H9 (cell line): ENCODE results near the gene WNT2. TPM values are rescaled to one million over a fixed set of nuclear protein-coding genes. Genes with fewer than 3 reads are reported as not detected.

ENCODE experiments used
- DNase-seq: peaks from one replicate; pipeline ENCODE4 v3.0.0-alpha.2; 2017
- H2AFZ ChIP-seq: one replicate; pipeline ENCODE4 v1.6.1; 2013; ENCODE audit warnings: mild to moderate bottlenecking, low read length, control low read depth, moderate library complexity
- H2AK5ac ChIP-seq: 2 replicates; pipeline ENCODE4 v1.6.1; 2013; ENCODE audit warnings: low read length, control low read depth, mixed read lengths; ENCODE audit not compliant: insufficient read length
- H2BK120ac ChIP-seq: one replicate; pipeline ENCODE4 v1.6.1; 2013; ENCODE audit warnings: low read depth, mild to moderate bottlenecking, low read length, control low read depth, inconsistent platforms; ENCODE audit not compliant: poor library complexity, severe bottlenecking
- H2BK12ac ChIP-seq: 2 replicates; pipeline ENCODE4 v1.6.1; 2013; ENCODE audit warnings: low read length, control low read depth, mixed read lengths, low read depth; ENCODE audit not compliant: insufficient read length
- H2BK15ac ChIP-seq: 2 replicates; pipeline ENCODE4 v1.6.1; 2013; ENCODE audit warnings: low read depth, low read length, control low read depth
- H2BK20ac ChIP-seq: one replicate; pipeline ENCODE4 v1.6.1; 2013; ENCODE audit warnings: low read depth, mild to moderate bottlenecking, low read length, control low read depth, inconsistent platforms; ENCODE audit not compliant: poor library complexity, severe bottlenecking
- H2BK5ac ChIP-seq: 2 replicates; pipeline ENCODE4 v1.6.1; 2013; ENCODE audit warnings: low read length, control low read depth, mixed read lengths; ENCODE audit not compliant: insufficient read length
- H3K14ac ChIP-seq: 2 replicates; pipeline ENCODE4 v1.6.1; 2013; ENCODE audit warnings: low read length, control low read depth; ENCODE audit not compliant: insufficient read depth
- H3K18ac ChIP-seq: 2 replicates; pipeline ENCODE4 v1.6.1; 2013; ENCODE audit warnings: low read depth, mild to moderate bottlenecking, mixed read lengths, low read length, control low read depth; ENCODE audit not compliant: insufficient read length
- H3K23ac ChIP-seq: 2 replicates; pipeline ENCODE4 v1.6.1; 2013; ENCODE audit warnings: low read length, control low read depth, mixed read lengths, low read depth; ENCODE audit not compliant: insufficient read length
- H3K23me2 ChIP-seq: 2 replicates; pipeline ENCODE4 v1.6.1; 2013; ENCODE audit warnings: low read depth, mild to moderate bottlenecking, mixed read lengths, low read length, control low read depth; ENCODE audit not compliant: insufficient read length, poor library complexity, severe bottlenecking
- H3K27ac ChIP-seq: 2 replicates; pipeline ENCODE4 v1.5.1; 2013; ENCODE audit warnings: low read length, control low read depth, mixed read lengths, low read depth; ENCODE audit not compliant: insufficient read length
- H3K27me3 ChIP-seq: 2 replicates; pipeline ENCODE4 v1.6.1; 2013; ENCODE audit warnings: low read length, control low read depth, inconsistent platforms; ENCODE audit not compliant: insufficient read depth
- H3K4ac ChIP-seq: 2 replicates; pipeline ENCODE4 v1.6.1; 2013; ENCODE audit warnings: low read depth, mild to moderate bottlenecking, control low read depth, inconsistent platforms, low read length, moderate library complexity
- H3K4me1 ChIP-seq: 2 replicates; pipeline ENCODE4 v1.6.1; 2013; ENCODE audit warnings: low read length, control low read depth, inconsistent platforms; ENCODE audit not compliant: insufficient read depth
- H3K4me2 ChIP-seq: 2 replicates; pipeline ENCODE4 v1.6.1; 2013; ENCODE audit warnings: low read length, control low read depth, mixed read lengths; ENCODE audit not compliant: insufficient read length, insufficient read depth
- H3K56ac ChIP-seq: 2 replicates; pipeline ENCODE4 v1.6.1; 2013; ENCODE audit warnings: low read depth, mild to moderate bottlenecking, mixed read lengths, low read length, control low read depth; ENCODE audit not compliant: insufficient read length
- H3K79me1 ChIP-seq: 2 replicates; pipeline ENCODE4 v1.6.1; 2013; ENCODE audit warnings: low read depth, mild to moderate bottlenecking, moderate library complexity, low read length, control low read depth, inconsistent platforms; ENCODE audit not compliant: insufficient read depth, poor library complexity, severe bottlenecking
- H3K79me2 ChIP-seq: 2 replicates; pipeline ENCODE4 v1.6.1; 2013; ENCODE audit warnings: low read length, control low read depth, inconsistent platforms; ENCODE audit not compliant: insufficient read depth
- H3K9ac ChIP-seq: 2 replicates; pipeline ENCODE4 v1.6.1; 2013; ENCODE audit warnings: low read length, control low read depth, mixed read lengths; ENCODE audit not compliant: insufficient read length; ENCODE audit errors: extremely low read depth
- H3K9me3 ChIP-seq: one replicate; pipeline ENCODE4 v1.6.1; 2013; ENCODE audit warnings: low read depth, low read length, inconsistent platforms; ENCODE audit not compliant: control insufficient read depth
- H3T11ph ChIP-seq: one replicate; pipeline ENCODE4 v1.6.1; 2013; ENCODE audit warnings: mild to moderate bottlenecking, low read length, control low read depth, inconsistent platforms
- H4K20me1 ChIP-seq: one replicate; pipeline ENCODE4 v1.6.1; 2013; ENCODE audit not compliant: control insufficient read depth, insufficient read length, insufficient read depth
- H4K5ac ChIP-seq: 2 replicates; pipeline ENCODE4 v1.6.1; 2013; ENCODE audit warnings: low read depth, mild to moderate bottlenecking, mixed read lengths, low read length, control low read depth; ENCODE audit not compliant: insufficient read length
- H4K8ac ChIP-seq: replicated peaks from 2 replicates; pipeline ENCODE4 v1.6.1; 2013; ENCODE audit warnings: low read length, control low read depth, mixed read lengths, low read depth; ENCODE audit not compliant: insufficient read length
- H4K91ac ChIP-seq: 2 replicates; pipeline ENCODE4 v1.6.1; 2013; ENCODE audit warnings: low read depth, mild to moderate bottlenecking, moderate library complexity, mixed read lengths, low read length, control low read depth; ENCODE audit not compliant: insufficient read length
- H3K27ac Mint-ChIP-seq, 3 experiments: 2 replicates in 2 of 3; 3 replicates in 1 of 3; pipeline ENCODE4 v1.8.0; 2020 to 2021; ENCODE audit warnings: mixed read lengths in 3 of 3, mild to moderate bottlenecking in 1 of 3, moderate library complexity in 1 of 3
- H3K27me3 Mint-ChIP-seq: 2 replicates; pipeline ENCODE4 v1.8.0; 2021; ENCODE audit warnings: low read depth, mild to moderate bottlenecking, moderate library complexity, mixed read lengths
- H3K36me3 Mint-ChIP-seq, 3 experiments: 2 replicates in 2 of 3; 3 replicates in 1 of 3; pipeline ENCODE4 v1.8.0; 2020 to 2021; ENCODE audit warnings: low read depth in 3 of 3, mixed read lengths in 3 of 3; ENCODE audit not compliant: insufficient read depth in 1 of 3
- H3K4me1 Mint-ChIP-seq, 2 experiments: 2 replicates each; pipeline ENCODE4 v1.8.0; 2020; ENCODE audit warnings: mixed read lengths in 2 of 2
- H3K4me3 Mint-ChIP-seq, 2 experiments: 2 replicates in 1 of 2; 3 replicates in 1 of 2; pipeline ENCODE4 v1.8.0; 2020 to 2021; ENCODE audit warnings: mild to moderate bottlenecking in 2 of 2, mixed read lengths in 2 of 2, moderate library complexity in 1 of 2
- H3K9me3 Mint-ChIP-seq, 2 experiments: 2 replicates in 1 of 2; 3 replicates in 1 of 2; pipeline ENCODE4 v1.8.0; 2020; ENCODE audit warnings: mild to moderate bottlenecking in 2 of 2, mixed read lengths in 2 of 2, moderate library complexity in 1 of 2
- CTCF ChIP-seq: fragments of 200-600 bp; sonication (generic); conservative IDR thresholded peaks from 3 replicates; pipeline ENCODE4 v1.8.0; 2021; ENCODE audit warnings: antibody characterized with exemption, mild to moderate bottlenecking
- WGBS: extraction: QIAGEN DNeasy Blood & Tissue Kit; methylation state at CpG from one replicate; pipeline ENCODE4 v1.1.7; 2013; ENCODE audit warnings: missing lambda C conversion rate, low lambda C conversion rate, mixed read lengths; ENCODE audit not compliant: insufficient read length; ENCODE audit errors: extremely low coverage; 5-methylcytosine and 5-hydroxymethylcytosine counted together
- total RNA-seq: library from RNA; stranded (reverse); gene quantifications from 2 replicates; pipeline ENCODE4 v1.2.1, GENCODE V29; 2021

The WNT2 gene
- total RNA-seq, 1 experiment from 2014 or later, result not detected

- Histone ChIP-seq H2BK20ac (no peak overlapping the region), H3K79me1 (no peaks in the 10 kb centered on the region), H3K23me2 (no peaks in the 10 kb centered on the region), H2BK12ac (no peak overlapping the region), H3K23ac (no peak overlapping the region), H3K9me3 (no peaks in the 10 kb centered on the region), H3K14ac (no peak overlapping the region), H3K4me2 (no peak overlapping the region), H2BK5ac (no peak overlapping the region), H3T11ph (no peak overlapping the region), H3K27ac (no peak overlapping the region), H3K56ac (no peak overlapping the region), H4K91ac (no peak overlapping the region), H2AFZ (no peak overlapping the region), H3K18ac (no peak overlapping the region), H2AK5ac (no peak overlapping the region), H4K20me1 (no peaks in the 10 kb centered on the region), H2BK120ac (no peak overlapping the region), H3K4me1 (no peaks in the 10 kb centered on the region), H3K79me2 (no peaks in the 10 kb centered on the region), H3K9ac (no peak overlapping the region), H3K27me3 (no peaks in the 10 kb centered on the region), H3K4ac (no peak overlapping the region), H4K8ac (no peak overlapping the region), H2BK15ac (no peak overlapping the region), H4K5ac (no peak overlapping the region)
- H3K27me3 Mint-ChIP-seq, result peaks cover 3% of the 10 kb centered on the region; the same call in 1 of the 2 replicates
- H3K4me3 Mint-ChIP-seq, result no peak overlapping the region
- no peaks in the 10 kb centered on the region for H3K4me1 Mint-ChIP-seq
- no peak overlapping the region for H3K27ac Mint-ChIP-seq
- WGBS, result no CpG with 5 or more reads among the region's 1 CpG
- no peak for TF ChIP-seq CTCF
- H3K36me3 Mint-ChIP-seq, result no peaks in the 10 kb centered on the region
- no peaks in the 10 kb centered on the region for H3K9me3 Mint-ChIP-seq
- DNase-seq, result no peak
Measured at GRCh38 chr7:117338020-117338419, 15.2 kb upstream of the WNT2 start.
